ENCODE results near the gene LUC7L.

LUC7L gene

GRCh38 chr16:254461-254860 lies 25.2 kb upstream of the LUC7L start:
- TF ChIP-seq, protein P1, sequence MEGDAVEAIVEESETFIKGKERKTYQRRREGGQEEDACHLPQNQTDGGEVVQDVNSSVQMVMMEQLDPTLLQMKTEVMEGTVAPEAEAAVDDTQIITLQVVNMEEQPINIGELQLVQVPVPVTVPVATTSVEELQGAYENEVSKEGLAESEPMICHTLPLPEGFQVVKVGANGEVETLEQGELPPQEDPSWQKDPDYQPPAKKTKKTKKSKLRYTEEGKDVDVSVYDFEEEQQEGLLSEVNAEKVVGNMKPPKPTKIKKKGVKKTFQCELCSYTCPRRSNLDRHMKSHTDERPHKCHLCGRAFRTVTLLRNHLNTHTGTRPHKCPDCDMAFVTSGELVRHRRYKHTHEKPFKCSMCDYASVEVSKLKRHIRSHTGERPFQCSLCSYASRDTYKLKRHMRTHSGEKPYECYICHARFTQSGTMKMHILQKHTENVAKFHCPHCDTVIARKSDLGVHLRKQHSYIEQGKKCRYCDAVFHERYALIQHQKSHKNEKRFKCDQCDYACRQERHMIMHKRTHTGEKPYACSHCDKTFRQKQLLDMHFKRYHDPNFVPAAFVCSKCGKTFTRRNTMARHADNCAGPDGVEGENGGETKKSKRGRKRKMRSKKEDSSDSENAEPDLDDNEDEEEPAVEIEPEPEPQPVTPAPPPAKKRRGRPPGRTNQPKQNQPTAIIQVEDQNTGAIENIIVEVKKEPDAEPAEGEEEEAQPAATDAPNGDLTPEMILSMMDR (IDR thresholded peaks at IDR 0.05; ENCODE audit: borderline replicate concordance, control extremely low read depth, extremely low read depth, insufficient read depth, missing control alignments), result no peak

DNA sequence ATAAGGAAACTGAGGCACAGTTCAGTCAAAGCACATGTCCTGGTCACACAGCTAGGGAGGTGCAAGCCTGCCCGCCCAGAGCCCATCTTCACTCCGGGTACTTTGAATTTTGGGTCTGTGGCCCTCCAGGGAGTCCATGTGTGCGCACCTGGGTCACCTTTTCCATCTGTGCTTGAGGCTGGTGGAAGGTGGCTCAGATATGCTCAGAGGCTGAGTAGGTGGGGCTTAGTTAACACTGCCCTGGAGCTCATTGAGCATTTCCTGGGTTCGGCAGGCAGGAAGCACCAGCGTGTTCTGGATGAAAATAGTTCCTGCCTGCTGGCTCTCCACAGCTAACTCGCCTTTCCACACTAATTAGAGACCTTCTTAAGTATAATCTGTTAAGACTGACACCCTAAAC lies 24.6 kb upstream of the LUC7L start:
- TF ChIP-seq, protein P1 (IDR thresholded peaks at IDR 0.05; ENCODE audit: borderline replicate concordance, control extremely low read depth, extremely low read depth, insufficient read depth, missing control alignments), result no peak
- no peak for DNase-seq (ENCODE audit: low spot score)
- in situ Hi-C loops (cut with MboI; ENCODE audit: low sequenced_read_pairs, unreplicated experiment), result no loop called here

More at GRCh38 chr16:254461-254860, 25.2 kb upstream of the LUC7L start:
- in situ Hi-C loops (cut with MboI; ENCODE audit: low sequenced_read_pairs, unreplicated experiment), result no loop called here
- DNase-seq (ENCODE audit: low spot score), result no peak

GRCh38 chr16:252366-253337 lies 23.4 kb upstream of the LUC7L start:
- in situ Hi-C loops (cut with MboI; ENCODE audit: low sequenced_read_pairs, unreplicated experiment), result no loop called here
- peak; percentile 82 for DNase-seq (ENCODE audit: low spot score)
- TF ChIP-seq, protein P1 (IDR thresholded peaks at IDR 0.05; ENCODE audit: borderline replicate concordance, control extremely low read depth, extremely low read depth, insufficient read depth, missing control alignments), result no peak

- no peak for DNase-seq (ENCODE audit: low spot score)
- in situ Hi-C loops (cut with MboI; ENCODE audit: low sequenced_read_pairs, unreplicated experiment), result no loop called here
- TF ChIP-seq, protein P1 (IDR thresholded peaks at IDR 0.05; ENCODE audit: borderline replicate concordance, control extremely low read depth, extremely low read depth, insufficient read depth, missing control alignments), result no peak
These were observed 20.2 kb upstream of the LUC7L start for GRCh38 chr16:249431-249830.

GRCh38 chr16:247027-247426 lies 17.8 kb upstream of the LUC7L start:
- in situ Hi-C loops (cut with MboI; ENCODE audit: low sequenced_read_pairs, unreplicated experiment), result no loop called here
- TF ChIP-seq, protein P1 (IDR thresholded peaks at IDR 0.05; ENCODE audit: borderline replicate concordance, control extremely low read depth, extremely low read depth, insufficient read depth, missing control alignments), result no peak

GRCh38 chr16:245105-245504 lies 15.9 kb upstream of the LUC7L start:
- TF ChIP-seq, protein P1 (IDR thresholded peaks at IDR 0.05; ENCODE audit: borderline replicate concordance, control extremely low read depth, extremely low read depth, insufficient read depth, missing control alignments), result no peak
- DNase-seq (ENCODE audit: low spot score), result no peak
- in situ Hi-C loops (cut with MboI; ENCODE audit: low sequenced_read_pairs, unreplicated experiment), result no loop called here

More at GRCh38 chr16:247027-247426, 17.8 kb upstream of the LUC7L start:
- no peak for DNase-seq (ENCODE audit: low spot score)

Measured in GM13976 (cell line).